GM19463 (cell line): ENCODE data around the gene KRT4.

Experiments used
- ATAC-seq: cut with Tn5 transposase; IDR thresholded peaks from one replicate; pipeline ENCODE4 v1.9.1; 2021; ENCODE audit warnings: mild to moderate bottlenecking, moderate library complexity; ENCODE audit not compliant: unreplicated experiment

KRT4 gene

GRCh38 chr12:52809166-52809565 is 4.8 kb downstream of the KRT4 start:
- no peak for ATAC-seq

GRCh38 chr12:52808573-52809160 is 5.2 kb downstream of the KRT4 start:
- no peak for ATAC-seq

GRCh38 chr12:52807544-52808470 is 6.1 kb downstream of the KRT4 start:
- ATAC-seq: no peak

GRCh38 chr12:52806821-52807543 is 6.9 kb downstream of the KRT4 start:
- no peak for ATAC-seq

- ATAC-seq: no peak
These were observed 7.6 kb downstream of the KRT4 start for GRCh38 chr12:52806169-52806811.

- no peak for ATAC-seq
These were observed 8.2 kb downstream of the KRT4 start for GRCh38 chr12:52805739-52806138.

- ATAC-seq: no peak
These were observed 8.9 kb downstream of the KRT4 start for GRCh38 chr12:52805000-52805399.

- no peak for ATAC-seq
These were observed 11.5 kb downstream of the KRT4 start for GRCh38 chr12:52802442-52802841.

- ATAC-seq: no peak
These were observed 12.1 kb downstream of the KRT4 start for GRCh38 chr12:52801773-52802172.

- no peak for ATAC-seq
These were observed 13.5 kb downstream of the KRT4 start for GRCh38 chr12:52800259-52800917.

GRCh38 chr12:52799505-52800211 is 14.3 kb downstream of the KRT4 start:
- no peak for ATAC-seq

- ATAC-seq: no peak
These were observed 15.0 kb downstream of the KRT4 start for GRCh38 chr12:52798671-52799504.

GRCh38 chr12:52798003-52798670 is 15.8 kb downstream of the KRT4 start:
- no peak for ATAC-seq

- no peak for ATAC-seq
These were observed 16.4 kb downstream of the KRT4 start for GRCh38 chr12:52797529-52797894.

GRCh38 chr12:52796839-52797528 is 16.9 kb downstream of the KRT4 start:
- ATAC-seq: no peak

- ATAC-seq: no peak
These were observed 17.5 kb downstream of the KRT4 start for GRCh38 chr12:52796429-52796794.

GRCh38 chr12:52795694-52796428 is 18.1 kb downstream of the KRT4 start, which contains the start of gene KRT3:
Gene KRT3, minus strand, starts transcription at chr12:52796117. Its CDS starts 75 bp downstream, at chr12:52796042.
- no peak for ATAC-seq
